Measurements from ENCODE around the gene IL25.

Gene IL25

DNA sequence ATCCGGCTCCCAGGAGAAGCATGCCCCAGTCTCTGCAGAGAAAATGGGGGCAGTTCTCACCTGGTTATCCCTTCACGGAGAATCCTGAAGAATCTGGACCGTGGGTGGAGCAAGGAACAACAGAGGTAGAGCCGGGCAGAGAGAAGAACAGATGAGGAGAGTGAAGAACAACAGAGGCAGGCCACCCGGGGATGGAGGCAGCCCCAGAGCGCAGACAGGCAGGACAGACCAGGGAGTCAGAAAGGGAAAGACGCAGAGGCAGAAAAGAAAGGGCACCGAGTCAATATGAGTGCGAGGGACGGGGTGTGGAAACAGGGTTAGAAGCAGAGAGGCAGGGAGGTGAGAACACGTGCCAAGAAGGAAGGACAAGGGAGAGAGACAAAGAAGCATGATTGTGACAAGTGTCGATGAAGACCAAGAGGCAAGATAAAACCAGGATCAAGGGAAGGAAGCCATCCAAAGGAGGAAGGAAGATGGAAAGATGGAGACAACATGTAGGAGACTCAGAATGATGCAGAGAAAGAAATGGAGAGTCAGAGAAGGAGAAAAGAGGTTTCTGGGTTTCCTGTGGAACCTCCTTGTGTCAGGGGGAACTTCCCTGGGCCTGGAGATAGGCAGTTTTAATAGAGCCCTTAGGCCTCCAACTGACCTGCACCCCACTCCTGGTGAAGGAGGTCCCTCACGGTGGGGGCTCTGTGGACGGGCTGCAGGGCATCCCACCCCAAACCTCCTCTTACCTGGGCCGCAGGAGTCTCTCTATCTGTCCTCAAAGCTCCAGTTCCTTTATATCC, 35.1 kb downstream of the IL25 start, which contains the start of gene MYH6:
MYH6 (minus strand) TSS at position 758 of the 791 bp plus-strand sequence. CDS start 1,050 bp downstream, outside the sequence.
- no peaks in the 10 kb centered on the region for H3K27me3 ChIP-seq (ENCODE audit: insufficient read depth, low read length, poor library complexity, severe bottlenecking)

DNA sequence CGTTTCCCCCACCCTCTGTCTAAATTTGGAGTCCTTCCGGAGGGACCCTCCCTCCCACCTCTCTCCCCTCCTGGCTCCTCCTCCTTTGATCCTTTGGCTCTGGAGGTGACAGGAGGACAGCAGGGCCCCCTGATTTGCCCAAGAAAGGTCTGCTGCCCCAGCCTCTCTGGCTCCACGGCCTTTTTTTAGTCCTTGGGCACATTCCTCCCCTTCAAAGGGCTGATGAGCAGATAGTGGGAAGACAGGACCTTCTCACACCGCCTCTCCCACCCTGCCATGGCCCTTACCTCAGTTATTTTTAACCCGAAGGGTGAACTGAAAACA, 35.7 kb downstream of the IL25 start:
- H3K9me2 ChIP-seq (replicated peaks; ENCODE audit: low read depth, low read length), result no peaks in the 10 kb centered on the region
- H3K4me1 ChIP-seq (ENCODE audit: insufficient read depth, low read length, poor library complexity, severe bottlenecking), result no peaks in the 10 kb centered on the region
- no peak overlapping the region for H3K4me2 ChIP-seq (ENCODE audit: low read depth, low read length, poor library complexity, severe bottlenecking)
- H3K27me3 ChIP-seq (ENCODE audit: insufficient read depth, low read length, poor library complexity, severe bottlenecking), result no peaks in the 10 kb centered on the region
- no peak overlapping the region for H2AFZ ChIP-seq (ENCODE audit: low read length)
- no peaks in the 10 kb centered on the region for H3K36me3 ChIP-seq (ENCODE audit: insufficient read depth, low read length)
- H3K79me2 ChIP-seq (ENCODE audit: insufficient read depth, low read length), result no peaks in the 10 kb centered on the region
- H3K9me3 ChIP-seq (ENCODE audit: insufficient read depth, low read depth, low read length), result no peaks in the 10 kb centered on the region
- no peak for TF ChIP-seq EZH2phosphoT487 (IDR thresholded peaks at IDR 0.05; ENCODE audit: borderline replicate concordance)
- TF ChIP-seq, protein P1, sequence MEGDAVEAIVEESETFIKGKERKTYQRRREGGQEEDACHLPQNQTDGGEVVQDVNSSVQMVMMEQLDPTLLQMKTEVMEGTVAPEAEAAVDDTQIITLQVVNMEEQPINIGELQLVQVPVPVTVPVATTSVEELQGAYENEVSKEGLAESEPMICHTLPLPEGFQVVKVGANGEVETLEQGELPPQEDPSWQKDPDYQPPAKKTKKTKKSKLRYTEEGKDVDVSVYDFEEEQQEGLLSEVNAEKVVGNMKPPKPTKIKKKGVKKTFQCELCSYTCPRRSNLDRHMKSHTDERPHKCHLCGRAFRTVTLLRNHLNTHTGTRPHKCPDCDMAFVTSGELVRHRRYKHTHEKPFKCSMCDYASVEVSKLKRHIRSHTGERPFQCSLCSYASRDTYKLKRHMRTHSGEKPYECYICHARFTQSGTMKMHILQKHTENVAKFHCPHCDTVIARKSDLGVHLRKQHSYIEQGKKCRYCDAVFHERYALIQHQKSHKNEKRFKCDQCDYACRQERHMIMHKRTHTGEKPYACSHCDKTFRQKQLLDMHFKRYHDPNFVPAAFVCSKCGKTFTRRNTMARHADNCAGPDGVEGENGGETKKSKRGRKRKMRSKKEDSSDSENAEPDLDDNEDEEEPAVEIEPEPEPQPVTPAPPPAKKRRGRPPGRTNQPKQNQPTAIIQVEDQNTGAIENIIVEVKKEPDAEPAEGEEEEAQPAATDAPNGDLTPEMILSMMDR (conservative IDR thresholded peaks at IDR 0.05; ENCODE audit: low read length), result no peak
- no peaks in the 10 kb centered on the region for H3F3A ChIP-seq (ENCODE audit: low read depth)
- H3K9ac ChIP-seq (ENCODE audit: low read depth, low read length, poor library complexity, severe bottlenecking), result no peak overlapping the region
- no peaks in the 10 kb centered on the region for H4K20me1 ChIP-seq (ENCODE audit: insufficient read depth, low read length, poor library complexity, severe bottlenecking)
- no peak overlapping the region for H3K4me3 ChIP-seq (ENCODE audit: low read length, poor library complexity, severe bottlenecking)

More for the DNA sequence above, 35.1 kb downstream of the IL25 start, which contains the start of gene MYH6:
- Histone ChIP-seq H3K4me1 (ENCODE audit: insufficient read depth, low read length, poor library complexity, severe bottlenecking) (no peaks in the 10 kb centered on the region), H3F3A (ENCODE audit: low read depth) (no peaks in the 10 kb centered on the region), H3K9me2 (replicated peaks; ENCODE audit: low read depth, low read length) (no peaks in the 10 kb centered on the region), H4K20me1 (ENCODE audit: insufficient read depth, low read length, poor library complexity, severe bottlenecking) (no peaks in the 10 kb centered on the region), H3K79me2 (ENCODE audit: insufficient read depth, low read length) (no peaks in the 10 kb centered on the region), H3K36me3 (ENCODE audit: insufficient read depth, low read length) (no peaks in the 10 kb centered on the region), H2AFZ (ENCODE audit: low read length) (no peak within 1 kb of the TSS), H3K9ac (ENCODE audit: low read depth, low read length, poor library complexity, severe bottlenecking) (no peak within 1 kb of the TSS), H3K4me3 (ENCODE audit: low read length, poor library complexity, severe bottlenecking) (no peak within 1 kb of the TSS), H3K4me2 (ENCODE audit: low read depth, low read length, poor library complexity, severe bottlenecking) (no peak within 1 kb of the TSS), H3K9me3 (ENCODE audit: insufficient read depth, low read depth, low read length) (no peaks in the 10 kb centered on the region)
- no peak for TF ChIP-seq EZH2phosphoT487 (IDR thresholded peaks at IDR 0.05; ENCODE audit: borderline replicate concordance)
- TF ChIP-seq, protein P1 (conservative IDR thresholded peaks at IDR 0.05; ENCODE audit: low read length), result no peak

- Histone ChIP-seq H3K4me3 (ENCODE audit: low read length, poor library complexity, severe bottlenecking) (no peak overlapping the region), H2AFZ (ENCODE audit: low read length) (no peak overlapping the region), H3K9ac (ENCODE audit: low read depth, low read length, poor library complexity, severe bottlenecking) (no peak overlapping the region), H3K9me3 (ENCODE audit: insufficient read depth, low read depth, low read length) (no peaks in the 10 kb centered on the region), H3K27me3 (ENCODE audit: insufficient read depth, low read length, poor library complexity, severe bottlenecking) (no peaks in the 10 kb centered on the region), H3F3A (ENCODE audit: low read depth) (no peaks in the 10 kb centered on the region), H3K36me3 (ENCODE audit: insufficient read depth, low read length) (no peaks in the 10 kb centered on the region), H4K20me1 (ENCODE audit: insufficient read depth, low read length, poor library complexity, severe bottlenecking) (no peaks in the 10 kb centered on the region), H3K4me2 (ENCODE audit: low read depth, low read length, poor library complexity, severe bottlenecking) (no peak overlapping the region), H3K4me1 (ENCODE audit: insufficient read depth, low read length, poor library complexity, severe bottlenecking) (no peaks in the 10 kb centered on the region), H3K79me2 (ENCODE audit: insufficient read depth, low read length) (no peaks in the 10 kb centered on the region), H3K9me2 (replicated peaks; ENCODE audit: low read depth, low read length) (no peaks in the 10 kb centered on the region)
- TF ChIP-seq, protein P1 (conservative IDR thresholded peaks at IDR 0.05; ENCODE audit: low read length), result no peak
- TF ChIP-seq EZH2phosphoT487 (IDR thresholded peaks at IDR 0.05; ENCODE audit: borderline replicate concordance), result no peak
Observed at GRCh38 chr14:23409475-23409874, 36.9 kb downstream of the IL25 start.

All from Loucy (cell line).